OCI-LY1 (cell line): ENCODE measurements around the gene RGS9.

Experiments used
- CTCF ChIP-seq: fragments of 200-600 bp; sonication (generic), shearing (Covaris generic); IDR thresholded peaks from 2 replicates; pipeline ENCODE4 v1.5.1; 2017; ENCODE audit warnings: mild to moderate bottlenecking, antibody characterized with exemption, low read length, moderate library complexity, mixed read lengths
- EZH2 ChIP-seq: fragments of 200-600 bp; sonication (generic), shearing (Covaris generic); IDR thresholded peaks from 2 replicates; pipeline ENCODE4 v1.8.0; 2017; ENCODE audit warnings: borderline replicate concordance, mixed run types, mild to moderate bottlenecking, antibody characterized with exemption, low read length, moderate library complexity, mixed read lengths

GRCh38 chr17:65225061-65225460 lies 87.9 kb downstream of the RGS9 start:
- TF ChIP-seq CTCF (no peak), EZH2 (no peak)
